Measurements from ENCODE around the gene MCRIP1. TPM values are rescaled to one million over a fixed set of nuclear protein-coding genes. Genes with fewer than 3 reads are reported as not detected.

The MCRIP1 gene
- total and polyA plus RNA-seq, 9 of the 15 experiments (the other 6 are each of a cell fraction or from before 2014, with no cell fraction given): 0.39 to 35.8 (median 9.7) TPM

DNA sequence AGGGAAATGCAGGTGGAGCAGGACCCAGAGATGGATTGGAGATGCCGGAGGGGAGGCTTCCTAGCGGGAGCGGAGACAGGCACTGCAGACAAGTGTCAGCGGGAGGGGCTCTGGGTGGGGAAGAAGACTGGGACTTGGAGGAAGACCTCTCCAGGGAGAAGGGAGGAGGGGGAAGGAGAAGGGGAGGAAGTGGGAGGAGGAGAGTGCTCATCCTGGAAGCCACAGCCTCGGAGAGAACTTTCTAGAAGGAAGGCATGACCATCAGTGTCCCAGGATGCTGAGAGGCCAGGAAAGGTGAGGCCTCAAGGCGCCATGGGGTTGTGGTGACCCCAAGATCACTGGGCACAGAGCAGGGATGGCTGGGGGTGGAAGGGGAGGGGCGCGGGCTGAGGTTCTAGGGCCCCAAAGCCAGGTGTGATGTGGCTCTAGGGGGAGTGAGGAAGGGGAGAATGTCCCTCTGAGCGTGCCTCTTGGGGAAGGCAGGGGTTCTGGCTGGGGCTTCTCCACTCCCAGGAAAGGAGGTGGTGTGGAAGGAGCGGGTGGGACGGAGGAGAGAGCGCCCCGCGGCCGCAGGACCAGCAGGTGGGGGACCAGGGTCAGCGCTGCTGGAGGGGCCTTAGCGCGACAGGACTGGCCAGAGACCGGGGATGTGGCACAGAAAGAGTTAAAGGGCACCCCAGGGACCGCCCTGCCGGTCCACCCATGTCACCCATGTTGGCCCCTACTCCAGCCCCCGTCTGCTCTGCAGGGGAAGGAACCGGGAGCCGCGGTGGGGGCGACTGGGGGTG is 30.0 kb downstream of the MCRIP1 start:
- TF ChIP-seq RNF2 (IDR thresholded peaks at IDR 0.05) (no peak), ZNF263 (CRISPR knock-in tag; IDR thresholded peaks at IDR 0.05; ENCODE audit: borderline replicate concordance) (peak; percentile 67)
- H3K4me2 ChIP-seq (ENCODE audit: insufficient read depth, low read length): no peak overlapping the region
- H3K79me2 ChIP-seq (ENCODE audit: control insufficient read depth, insufficient read depth, low read length): no peaks in the 10 kb centered on the region
- peaks cover 0 to 54% of the 10 kb centered on the region in 2 experiments; a peak in 3 of 5 replicates for H3K4me1 ChIP-seq (replicated peaks in 1 of 2; ENCODE audit: control insufficient read depth in 2 of 2, insufficient read depth in 2 of 2, low read length in 2 of 2)
- H3K9me1 ChIP-seq (ENCODE audit: control insufficient read depth, insufficient read depth, low read length): no peaks in the 10 kb centered on the region
- H2AFZ ChIP-seq (ENCODE audit: low read depth, low read length): no peak overlapping the region
- ChIA-PET POLR2A (interaction anchor here (0.6 to 0.8 kb wide), 3 partner anchors 11 to 67 kb away, joined by 3 to 4 read pairs (median 3); no protein-coding TSS in a partner anchor), CTCF (ENCODE audit: low intra/inter-chr PET ratio) (no interaction called here)
- no peak for FAIRE-seq
- no TSS peak for BruUV-seq (replicated peaks)
- 0 out of 2 replicates have a peak, but pooled peaks cover 8% of the 10 kb centered on the region for H4K20me1 ChIP-seq (replicated peaks; ENCODE audit: control insufficient read depth, insufficient read depth, low read length)
- no peak overlapping the region for H3K27ac ChIP-seq (ENCODE audit: extremely low read depth, low read depth, low read length)
- intact Hi-C loops (cut with micrococcal nuclease): no loop called here
- H3K36me3 ChIP-seq (ENCODE audit: control insufficient read depth, insufficient read depth, low read length): no peaks in the 10 kb centered on the region
- peaks cover 3% of the 10 kb centered on the region; the same call in 1 of the 2 replicates for H3K9me3 ChIP-seq (replicated peaks; ENCODE audit: control insufficient read depth, insufficient read depth, low read depth, low read length)
- DNase-seq (ENCODE audit: extremely low read depth in 1 of 4, low spot score in 3 of 4): no peak
- H3K4me3 ChIP-seq: no peak overlapping the region
- 15% methylated on average over 17 of the region's 26 CpGs for WGBS (ENCODE audit: insufficient coverage, low coverage, missing lambda C conversion rate)
- in situ Hi-C loops (cut with MboI): no loop called here
- H3K9ac ChIP-seq (ENCODE audit: insufficient read depth in 1 of 2, low read depth in 2 of 2, low read length in 2 of 2): no peak overlapping the region
- peaks cover 20 to 60% of the 10 kb centered on the region in 2 experiments; a peak in 4 of 5 replicates for H3K27me3 ChIP-seq (ENCODE audit: control insufficient read depth in 2 of 2, insufficient read depth in 2 of 2, low read length in 2 of 2)
- no peak for ATAC-seq

DNA sequence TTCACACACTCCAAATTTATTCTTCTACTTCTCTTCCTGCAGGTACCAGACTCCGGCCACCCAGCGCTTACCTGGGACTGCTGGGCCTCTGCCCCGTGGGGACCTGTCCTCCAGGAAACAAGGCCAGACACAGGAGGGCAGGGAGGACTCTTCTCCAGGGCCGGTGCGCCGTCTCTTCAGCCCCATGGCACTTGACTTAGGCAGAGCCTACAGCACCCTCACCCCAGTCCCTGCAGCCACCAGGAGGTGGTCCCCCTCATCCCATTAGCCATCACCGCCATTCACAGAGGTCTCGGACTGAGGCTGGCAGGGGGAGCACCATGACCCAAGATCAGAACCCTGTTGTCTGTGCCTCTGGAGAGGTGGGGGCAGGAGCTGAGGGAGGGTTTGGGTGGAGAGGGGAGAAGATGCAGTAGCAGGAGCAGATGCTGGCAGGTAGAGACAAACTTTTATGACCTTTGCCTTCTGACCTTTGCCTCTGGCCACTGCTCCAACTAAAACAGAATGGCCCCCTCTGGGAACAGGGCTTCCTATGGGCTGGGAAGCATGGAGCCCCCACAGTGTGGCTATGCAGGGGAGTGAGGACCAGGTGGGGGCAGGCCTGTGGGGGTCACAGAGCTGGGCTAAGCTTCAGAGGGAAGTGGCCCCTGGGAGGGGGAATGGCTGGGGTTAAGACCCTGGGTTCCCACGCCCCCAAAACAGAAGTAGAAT is 30.9 kb downstream of the MCRIP1 start:
- TF ChIP-seq POLR2G (IDR thresholded peaks at IDR 0.05; ENCODE audit: low read depth, low read length) (no peak), NR2C1 (IDR thresholded peaks at IDR 0.05) (peak; percentile 62; the same call in 1 of the 2 replicates), NR2C1 (tag; IDR thresholded peaks at IDR 0.05) (peak; percentile 66), BRF2 (IDR thresholded peaks at IDR 0.05; ENCODE audit: borderline replicate concordance, insufficient read depth, insufficient read length) (no peak)
- TF ChIP-seq, protein P1, sequence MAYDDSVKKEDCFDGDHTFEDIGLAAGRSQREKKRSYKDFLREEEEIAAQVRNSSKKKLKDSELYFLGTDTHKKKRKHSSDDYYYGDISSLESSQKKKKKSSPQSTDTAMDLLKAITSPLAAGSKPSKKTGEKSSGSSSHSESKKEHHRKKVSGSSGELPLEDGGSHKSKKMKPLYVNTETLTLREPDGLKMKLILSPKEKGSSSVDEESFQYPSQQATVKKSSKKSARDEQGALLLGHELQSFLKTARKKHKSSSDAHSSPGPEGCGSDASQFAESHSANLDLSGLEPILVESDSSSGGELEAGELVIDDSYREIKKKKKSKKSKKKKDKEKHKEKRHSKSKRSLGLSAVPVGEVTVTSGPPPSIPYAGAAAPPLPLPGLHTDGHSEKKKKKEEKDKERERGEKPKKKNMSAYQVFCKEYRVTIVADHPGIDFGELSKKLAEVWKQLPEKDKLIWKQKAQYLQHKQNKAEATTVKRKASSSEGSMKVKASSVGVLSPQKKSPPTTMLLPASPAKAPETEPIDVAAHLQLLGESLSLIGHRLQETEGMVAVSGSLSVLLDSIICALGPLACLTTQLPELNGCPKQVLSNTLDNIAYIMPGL (CRISPR knock-in tag; IDR thresholded peaks at IDR 0.05): no peak
- DNase-seq (ENCODE audit: extremely low read depth in 1 of 4, low spot score in 3 of 4) (no peak), FAIRE-seq (no peak), ATAC-seq (no peak)
- BruUV-seq (replicated peaks): no TSS peak
- Histone ChIP-seq H3K36me3 (ENCODE audit: control insufficient read depth, insufficient read depth, low read length) (no peaks in the 10 kb centered on the region), H3K27me3 (ENCODE audit: control insufficient read depth in 2 of 2, insufficient read depth in 2 of 2, low read length in 2 of 2) (peaks cover 18 to 51% of the 10 kb centered on the region in 2 experiments; a peak in 4 of 5 replicates), H4K20me1 (replicated peaks; ENCODE audit: control insufficient read depth, insufficient read depth, low read length) (0 out of 2 replicates have a peak, but pooled peaks cover 6% of the 10 kb centered on the region), H2AFZ (ENCODE audit: low read depth, low read length) (no peak overlapping the region), H3K4me3 (no peak overlapping the region), H3K9me3 (replicated peaks; ENCODE audit: control insufficient read depth, insufficient read depth, low read depth, low read length) (peaks cover 3% of the 10 kb centered on the region; the same call in 1 of the 2 replicates), H3K27ac (ENCODE audit: extremely low read depth, low read depth, low read length) (no peak overlapping the region), H3K9me1 (ENCODE audit: control insufficient read depth, insufficient read depth, low read length) (no peaks in the 10 kb centered on the region), H3K9ac (ENCODE audit: insufficient read depth in 1 of 2, low read depth in 2 of 2, low read length in 2 of 2) (no peak overlapping the region), H3K79me2 (ENCODE audit: control insufficient read depth, insufficient read depth, low read length) (no peaks in the 10 kb centered on the region), H3K4me2 (ENCODE audit: insufficient read depth, low read length) (no peak overlapping the region), H3K4me1 (replicated peaks in 1 of 2; ENCODE audit: control insufficient read depth in 2 of 2, insufficient read depth in 2 of 2, low read length in 2 of 2) (peaks cover 0 to 45% of the 10 kb centered on the region in 2 experiments; a peak in 3 of 5 replicates)
- CTCF ChIA-PET (ENCODE audit: low intra/inter-chr PET ratio): no interaction called here
- intact Hi-C loops (cut with micrococcal nuclease): no loop called here
- POLR2A ChIA-PET: interaction anchor here (0.6 to 0.8 kb wide), 3 partner anchors 12 to 66 kb away, joined by 3 to 4 read pairs (median 3); no protein-coding TSS in a partner anchor
- in situ Hi-C loops (cut with MboI): no loop called here
- WGBS (ENCODE audit: insufficient coverage, low coverage, missing lambda C conversion rate): 38% methylated on average over 8 of the region's 9 CpGs

All from K562 (cell line).